Measurements from ENCODE around the gene VAMP5. TPM values are rescaled to one million over a fixed set of nuclear protein-coding genes. Genes with fewer than 3 reads are reported as not detected.
A peak's percentile ranks its signal among the peaks of the same experiment; 100 is the strongest.

Gene VAMP5
- total RNA-seq, 1 donor from 2014 or later = 17.1 TPM

DNA sequence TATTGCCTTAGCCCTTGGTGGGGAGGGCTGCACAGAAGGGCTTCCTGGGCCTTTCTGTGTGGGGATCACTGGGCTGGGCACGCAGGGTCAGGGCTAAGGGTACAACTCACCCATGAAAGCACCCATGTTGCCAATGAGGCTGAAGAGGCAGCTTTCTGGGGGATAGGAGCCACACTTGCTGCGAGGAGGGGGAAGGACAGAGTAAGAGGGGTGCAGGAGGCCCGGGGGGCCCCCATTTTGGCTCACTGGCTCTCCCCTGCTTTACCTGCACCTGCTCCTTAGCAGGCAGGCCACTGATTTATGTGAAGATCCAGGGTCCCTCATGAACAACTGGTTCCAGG, 16.0 kb downstream of the VAMP5 start:
- peaks cover 10% of the 10 kb centered on the region for H3K36me3 Mint-ChIP-seq (ENCODE audit: low read depth, unreplicated experiment)

DNA sequence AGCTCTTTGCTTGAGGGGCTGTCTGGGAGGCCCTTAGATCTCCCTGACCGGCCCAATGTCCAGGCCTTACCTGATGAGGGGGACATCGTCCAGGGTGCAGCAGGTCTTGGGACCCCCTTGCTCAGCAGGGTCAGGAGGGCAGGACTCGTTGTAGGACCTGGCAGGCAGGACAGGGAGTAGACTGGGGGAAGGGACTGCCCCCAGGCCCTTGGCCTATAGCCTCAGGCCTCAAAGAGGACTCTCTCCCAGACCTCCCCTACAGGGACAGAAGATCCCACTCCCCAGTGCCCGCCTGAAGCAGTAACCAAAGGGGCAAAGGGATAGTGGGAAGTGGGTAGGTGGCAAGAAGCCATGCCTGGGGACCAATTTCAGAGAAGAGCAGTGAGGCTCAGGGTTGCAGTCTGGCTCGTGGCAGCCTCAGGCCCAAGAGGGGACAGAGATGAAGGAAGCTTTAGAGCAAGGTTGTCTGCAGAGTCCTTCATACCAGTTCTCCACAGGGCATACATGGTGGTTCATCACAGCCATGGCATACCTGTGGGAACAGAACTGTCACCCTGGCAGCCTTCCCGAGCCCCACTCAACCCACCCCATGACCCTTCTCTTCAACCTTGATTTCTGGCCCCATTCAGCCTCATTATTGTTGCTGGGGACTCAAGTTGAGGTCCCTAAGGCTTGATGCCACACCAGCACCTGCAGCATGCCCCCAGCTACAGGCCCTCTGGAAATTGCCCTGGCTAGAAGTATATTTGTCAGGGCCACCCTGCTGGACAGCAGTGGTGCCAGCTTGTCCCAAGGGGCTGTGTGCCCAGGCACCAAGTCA, 16.9 kb downstream of the VAMP5 start:
- peak overlapping the region; percentile 91 for H3K4me2 ChIP-seq (ENCODE audit: low read length)
- H3K4me1 Mint-ChIP-seq (ENCODE audit: low read depth, unreplicated experiment) = peaks cover 28% of the 10 kb centered on the region
- no peak overlapping the region for H2AFZ ChIP-seq (ENCODE audit: low read depth, low read length)
- H3K27me3 ChIP-seq (ENCODE audit: insufficient read depth, low read length) = no peaks in the 10 kb centered on the region
- H3K36me3 Mint-ChIP-seq (ENCODE audit: low read depth, unreplicated experiment) = peaks cover 10% of the 10 kb centered on the region
- peaks cover 26% of the 10 kb centered on the region for H3K4me1 ChIP-seq (ENCODE audit: insufficient read depth, low read length)
- H3K4me3 ChIP-seq (ENCODE audit: insufficient read depth, low read depth, low read length) = peak overlapping the region; percentile 92
- peak overlapping the region; percentile 86 for H3K4me3 Mint-ChIP-seq (ENCODE audit: unreplicated experiment)
- TF ChIP-seq EZH2 (IDR thresholded peaks at IDR 0.05; ENCODE audit: insufficient read depth, low read length) = no peak
- TF ChIP-seq, protein P1, sequence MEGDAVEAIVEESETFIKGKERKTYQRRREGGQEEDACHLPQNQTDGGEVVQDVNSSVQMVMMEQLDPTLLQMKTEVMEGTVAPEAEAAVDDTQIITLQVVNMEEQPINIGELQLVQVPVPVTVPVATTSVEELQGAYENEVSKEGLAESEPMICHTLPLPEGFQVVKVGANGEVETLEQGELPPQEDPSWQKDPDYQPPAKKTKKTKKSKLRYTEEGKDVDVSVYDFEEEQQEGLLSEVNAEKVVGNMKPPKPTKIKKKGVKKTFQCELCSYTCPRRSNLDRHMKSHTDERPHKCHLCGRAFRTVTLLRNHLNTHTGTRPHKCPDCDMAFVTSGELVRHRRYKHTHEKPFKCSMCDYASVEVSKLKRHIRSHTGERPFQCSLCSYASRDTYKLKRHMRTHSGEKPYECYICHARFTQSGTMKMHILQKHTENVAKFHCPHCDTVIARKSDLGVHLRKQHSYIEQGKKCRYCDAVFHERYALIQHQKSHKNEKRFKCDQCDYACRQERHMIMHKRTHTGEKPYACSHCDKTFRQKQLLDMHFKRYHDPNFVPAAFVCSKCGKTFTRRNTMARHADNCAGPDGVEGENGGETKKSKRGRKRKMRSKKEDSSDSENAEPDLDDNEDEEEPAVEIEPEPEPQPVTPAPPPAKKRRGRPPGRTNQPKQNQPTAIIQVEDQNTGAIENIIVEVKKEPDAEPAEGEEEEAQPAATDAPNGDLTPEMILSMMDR (IDR thresholded peaks at IDR 0.05; ENCODE audit: insufficient read depth, low read depth, low read length) = no peak
- no peak for DNase-seq (ENCODE audit: low read depth)
- no peak overlapping the region for H3K27ac ChIP-seq (ENCODE audit: low read depth, low read length)
- H3K9me3 Mint-ChIP-seq (ENCODE audit: unreplicated experiment) = no peaks in the 10 kb centered on the region
- peak overlapping the region; percentile 78 for H3K9ac ChIP-seq (ENCODE audit: low read length)
- H3K27ac Mint-ChIP-seq (ENCODE audit: unreplicated experiment) = peak overlapping the region; percentile 72
- H4K20me1 ChIP-seq (ENCODE audit: insufficient read depth, low read length) = peaks cover 28% of the 10 kb centered on the region
- H3K9me3 ChIP-seq (ENCODE audit: insufficient read depth, low read depth, low read length) = no peaks in the 10 kb centered on the region
- FAIRE-seq = no peak
- H3K79me2 ChIP-seq (ENCODE audit: insufficient read depth, low read length) = peaks cover 30% of the 10 kb centered on the region
- H3K36me3 ChIP-seq (ENCODE audit: insufficient read depth, low read length) = peaks cover 8% of the 10 kb centered on the region
- H3K27me3 Mint-ChIP-seq (ENCODE audit: low read depth, unreplicated experiment) = no peaks in the 10 kb centered on the region

More for the DNA sequence above, 16.0 kb downstream of the VAMP5 start:
- Histone ChIP-seq H3K79me2 (ENCODE audit: insufficient read depth, low read length) (peaks cover 37% of the 10 kb centered on the region), H3K4me1 (ENCODE audit: insufficient read depth, low read length) (peaks cover 19% of the 10 kb centered on the region), H4K20me1 (ENCODE audit: insufficient read depth, low read length) (peaks cover 28% of the 10 kb centered on the region), H3K27ac (ENCODE audit: low read depth, low read length) (no peak overlapping the region), H3K4me2 (ENCODE audit: low read length) (no peak overlapping the region), H3K36me3 (ENCODE audit: insufficient read depth, low read length) (peaks cover 8% of the 10 kb centered on the region), H2AFZ (ENCODE audit: low read depth, low read length) (no peak overlapping the region), H3K9me3 (ENCODE audit: insufficient read depth, low read depth, low read length) (no peaks in the 10 kb centered on the region), H3K9ac (ENCODE audit: low read length) (no peak overlapping the region), H3K27me3 (ENCODE audit: insufficient read depth, low read length) (no peaks in the 10 kb centered on the region), H3K4me3 (ENCODE audit: insufficient read depth, low read depth, low read length) (no peak overlapping the region)
- no peak for TF ChIP-seq EZH2 (IDR thresholded peaks at IDR 0.05; ENCODE audit: insufficient read depth, low read length)
- TF ChIP-seq, protein P1 (IDR thresholded peaks at IDR 0.05; ENCODE audit: insufficient read depth, low read depth, low read length) = no peak
- no peak for DNase-seq (ENCODE audit: low read depth)
- no peaks in the 10 kb centered on the region for H3K27me3 Mint-ChIP-seq (ENCODE audit: low read depth, unreplicated experiment)
- H3K27ac Mint-ChIP-seq (ENCODE audit: unreplicated experiment) = no peak overlapping the region
- no peak for FAIRE-seq
- no peak overlapping the region for H3K4me3 Mint-ChIP-seq (ENCODE audit: unreplicated experiment)
- H3K4me1 Mint-ChIP-seq (ENCODE audit: low read depth, unreplicated experiment) = peaks cover 19% of the 10 kb centered on the region
- no peaks in the 10 kb centered on the region for H3K9me3 Mint-ChIP-seq (ENCODE audit: unreplicated experiment)

All from astrocyte (in vitro differentiated cells and primary cell).